ENCODE data around the gene ETS1.

GRCh38 chr11:128506356-128506755 lies 81.0 kb downstream of the ETS1 start:
- no peak for TF ChIP-seq EZH2 (optimal IDR thresholded peaks at IDR 0.05; ENCODE audit: low read depth, low read length)
- no peak for TF ChIP-seq CTCF (IDR thresholded peaks at IDR 0.05; ENCODE audit: low read length)
- no peak for TF ChIP-seq EZH2phosphoT487 (IDR thresholded peaks at IDR 0.05; ENCODE audit: low read length)

Data from MM.1S (cell line).